Parathyroid adenoma (tissue), 2 donors: Measurements from ENCODE around the gene DNAJB4.
"Not testable (repeated sequence)": the region's sequence is repeated elsewhere in the genome, so short reads cannot be mapped to it uniquely, and the experiment has no call there.

Source experiments
- H2AFZ ChIP-seq: fragments of 300-600 bp; sonication (generic); one replicate; pipeline ENCODE4 v1.7.0; 2017; ENCODE audit warnings: antibody characterized with exemption, mild to moderate bottlenecking
- H3K27ac ChIP-seq: fragments of 300-600 bp; sonication (generic); one replicate; pipeline ENCODE4 v1.7.0; 2017
- H3K27me3 ChIP-seq: fragments of 300-600 bp; sonication (generic); one replicate; pipeline ENCODE4 v1.7.0; 2017; ENCODE audit warnings: low read length; ENCODE audit not compliant: control insufficient read depth, insufficient read depth
- H3K36me3 ChIP-seq: fragments of 300-600 bp; sonication (generic); one replicate; pipeline ENCODE4 v1.7.0; 2017; ENCODE audit warnings: low read length; ENCODE audit not compliant: control insufficient read depth, insufficient read depth
- H3K4me1 ChIP-seq: fragments of 300-600 bp; sonication (generic); one replicate; pipeline ENCODE4 v1.7.0; 2017; ENCODE audit warnings: control low read depth
- H3K4me2 ChIP-seq: fragments of 300-600 bp; sonication (generic); one replicate; pipeline ENCODE4 v1.7.0; 2017; ENCODE audit warnings: low read length
- H3K4me3 ChIP-seq: fragments of 300-600 bp; sonication (generic); one replicate; pipeline ENCODE4 v1.7.0; 2017; ENCODE audit warnings: low read depth, low read length
- H3K79me2 ChIP-seq: fragments of 300-600 bp; sonication (generic); one replicate; pipeline ENCODE4 v1.7.0; 2017; ENCODE audit warnings: control low read depth
- H3K9ac ChIP-seq: fragments of 300-600 bp; sonication (generic); one replicate; pipeline ENCODE4 v1.7.0; 2017; ENCODE audit warnings: mild to moderate bottlenecking
- H3K9me3 ChIP-seq: fragments of 300-600 bp; sonication (generic); one replicate; pipeline ENCODE4 v1.7.0; 2017; ENCODE audit warnings: low read length; ENCODE audit not compliant: control insufficient read depth
- CTCF ChIP-seq: fragments of 300-600 bp; sonication (generic); IDR thresholded peaks from one replicate; pipeline ENCODE4 v1.7.0; 2017; ENCODE audit warnings: antibody characterized with exemption, mild to moderate bottlenecking
- donor health status: primary hyperparathyroidism.

Gene DNAJB4

DNA sequence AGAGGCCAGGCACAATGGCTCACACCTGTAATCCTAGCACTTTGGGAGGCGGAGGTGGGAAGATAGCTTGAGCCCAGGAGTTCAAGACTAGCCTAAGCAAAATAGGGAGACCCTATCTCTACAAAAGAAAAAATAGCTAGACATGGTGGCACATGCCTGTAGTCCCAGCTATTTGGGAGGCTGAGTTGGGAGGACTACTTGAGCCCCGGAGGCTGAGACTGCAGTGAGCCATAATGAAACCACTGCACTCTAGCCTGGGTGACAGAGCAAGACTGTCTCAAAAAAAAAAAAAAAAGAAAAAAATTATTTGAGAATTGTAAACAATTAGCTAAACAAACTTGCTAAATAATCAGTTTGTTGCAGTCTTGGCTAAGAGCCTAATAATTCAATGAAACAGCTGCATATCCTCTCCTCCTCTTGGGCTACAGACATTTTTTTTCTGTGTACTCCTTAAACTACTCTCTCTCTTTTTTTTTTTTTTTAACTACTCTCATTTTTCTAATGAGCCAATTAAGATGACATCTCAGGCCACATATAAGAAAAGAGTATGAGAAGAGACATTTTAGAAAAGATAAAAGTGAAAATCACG, 10.5 kb upstream of the DNAJB4 start:
- Histone ChIP-seq H2AFZ (no peak overlapping the region), H3K36me3 (no peaks in the 10 kb centered on the region), H3K9ac (no peak overlapping the region), H3K4me1 (no peaks in the 10 kb centered on the region), H3K4me3 (no peak overlapping the region), H3K27ac (no peak overlapping the region), H3K4me2 (no peak overlapping the region), H3K79me2 (no peaks in the 10 kb centered on the region), H3K9me3 (no peaks in the 10 kb centered on the region), H3K27me3 (no peaks in the 10 kb centered on the region)
- no peak for TF ChIP-seq CTCF

DNA sequence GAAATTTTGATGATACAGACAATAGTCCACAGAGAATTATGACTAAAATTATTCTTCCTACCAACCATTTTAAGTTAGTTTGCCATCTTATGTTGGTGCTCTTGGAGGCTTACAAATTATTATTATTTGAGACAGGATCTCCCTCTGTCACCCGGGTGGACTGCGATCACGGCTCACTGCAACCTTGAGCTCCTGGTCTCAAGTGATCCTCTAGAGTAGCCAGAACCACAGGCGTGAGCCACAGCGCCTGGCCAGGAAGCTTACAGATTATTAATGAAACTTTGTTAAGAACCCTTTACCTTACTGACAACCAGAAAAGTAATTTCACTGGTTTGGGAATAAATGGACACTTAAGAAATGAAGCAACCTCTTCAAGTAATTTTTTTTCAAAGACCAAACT, 8.0 kb upstream of the DNAJB4 start:
- H3K4me2 ChIP-seq = no peak overlapping the region
- H3K79me2 ChIP-seq = no peaks in the 10 kb centered on the region
- no peak for TF ChIP-seq CTCF
- no peak overlapping the region for H3K27ac ChIP-seq
- no peaks in the 10 kb centered on the region for H3K27me3 ChIP-seq
- no peaks in the 10 kb centered on the region for H3K36me3 ChIP-seq
- H3K4me3 ChIP-seq = no peak overlapping the region
- no peak overlapping the region for H2AFZ ChIP-seq
- no peaks in the 10 kb centered on the region for H3K4me1 ChIP-seq
- no peak overlapping the region for H3K9ac ChIP-seq
- no peaks in the 10 kb centered on the region for H3K9me3 ChIP-seq

- not testable (repeated sequence) for H3K27me3 ChIP-seq, H3K4me1 ChIP-seq, H3K36me3 ChIP-seq, H3K9me3 ChIP-seq, H3K4me3 ChIP-seq, H3K4me2 ChIP-seq, H3K79me2 ChIP-seq, H3K9ac ChIP-seq, H2AFZ ChIP-seq, H3K27ac ChIP-seq
Measured at GRCh38 chr1:78000536-78000935, 4.2 kb upstream of the DNAJB4 start.

GRCh38 chr1:78003070-78003746, 1.5 kb upstream of the DNAJB4 start:
- Histone ChIP-seq H3K27ac (peak overlapping the region; percentile 93), H2AFZ (peak overlapping the region; percentile 1), H3K9ac (no peak overlapping the region), H3K4me3 (peak overlapping the region; percentile 96), H3K9me3 (no peaks in the 10 kb centered on the region), H3K36me3 (no peaks in the 10 kb centered on the region), H3K79me2 (no peaks in the 10 kb centered on the region), H3K4me2 (peak overlapping the region; percentile 10), H3K27me3 (no peaks in the 10 kb centered on the region), H3K4me1 (no peaks in the 10 kb centered on the region)
- TF ChIP-seq CTCF = no peak

GRCh38 chr1:78003882-78004718, 639 bp upstream of the DNAJB4 start:
- H3K4me1 ChIP-seq = no peaks in the 10 kb centered on the region
- no peaks in the 10 kb centered on the region for H3K36me3 ChIP-seq
- H3K4me2 ChIP-seq = peak overlapping the region; percentile 95
- peak overlapping the region; percentile 93 for H3K27ac ChIP-seq
- no peaks in the 10 kb centered on the region for H3K9me3 ChIP-seq
- no peak for TF ChIP-seq CTCF
- peak overlapping the region; percentile 87 for H2AFZ ChIP-seq
- no peaks in the 10 kb centered on the region for H3K27me3 ChIP-seq
- H3K79me2 ChIP-seq = no peaks in the 10 kb centered on the region
- peak overlapping the region; percentile 96 for H3K4me3 ChIP-seq
- peak overlapping the region; percentile 28 for H3K9ac ChIP-seq
